NB4 (cell line): Measurements from ENCODE around the gene SUFU.

Experiments
- CTCF ChIP-seq: IDR thresholded peaks from one replicate; pipeline ENCODE4 v1.5.1; 2012; ENCODE audit warnings: low read depth, low read length
- MAX ChIP-seq: IDR thresholded peaks from 2 replicates; pipeline ENCODE4 v1.6.1; 2011; ENCODE audit warnings: low read depth, low read length
- MYC ChIP-seq: IDR thresholded peaks from 2 replicates; pipeline ENCODE4 v1.6.1; 2011; ENCODE audit warnings: low read depth, low read length
- POLR2A ChIP-seq: IDR thresholded peaks from 2 replicates; pipeline ENCODE4 v1.6.1; 2011; ENCODE audit warnings: mild to moderate bottlenecking; ENCODE audit not compliant: insufficient read length; ENCODE audit errors: extremely low read depth

- TF ChIP-seq MYC: no peak
- TF ChIP-seq CTCF: no peak
- TF ChIP-seq POLR2A: no peak
- no peak for TF ChIP-seq MAX
These were observed 42.2 kb downstream of the SUFU start for GRCh38 chr10:102545997-102546396.
